GM18498 (cell line): ENCODE data around the gene CDC42BPA.
"Not testable (repeated sequence)": the region's sequence is repeated elsewhere in the genome, so short reads cannot be mapped to it uniquely, and the experiment has no call there.

Experiments used
- ATAC-seq: cut with Tn5 transposase; IDR thresholded peaks from one replicate; pipeline ENCODE4 v1.9.1; 2021; ENCODE audit warnings: mild to moderate bottlenecking, moderate library complexity; ENCODE audit not compliant: unreplicated experiment

Gene CDC42BPA

DNA sequence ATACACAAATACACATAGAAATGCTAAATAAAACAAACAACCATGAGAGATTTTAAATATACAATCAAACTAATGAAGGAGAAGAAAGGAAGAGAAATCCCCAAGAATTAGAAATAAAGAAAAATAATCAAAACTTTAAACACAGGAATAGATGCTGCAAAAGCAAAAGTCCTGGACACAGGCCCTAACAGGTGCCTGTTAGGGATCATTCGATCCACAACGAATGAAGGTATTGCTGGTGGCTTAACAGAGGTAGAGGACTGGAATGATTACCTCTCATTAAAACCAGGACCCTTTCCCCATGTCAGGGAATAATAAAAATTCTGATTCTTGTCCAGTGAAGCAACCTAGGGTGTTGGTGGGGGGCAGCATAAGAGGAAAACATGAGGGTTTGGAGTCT lies 56.8 kb downstream of the CDC42BPA start:
- ATAC-seq = no peak

DNA sequence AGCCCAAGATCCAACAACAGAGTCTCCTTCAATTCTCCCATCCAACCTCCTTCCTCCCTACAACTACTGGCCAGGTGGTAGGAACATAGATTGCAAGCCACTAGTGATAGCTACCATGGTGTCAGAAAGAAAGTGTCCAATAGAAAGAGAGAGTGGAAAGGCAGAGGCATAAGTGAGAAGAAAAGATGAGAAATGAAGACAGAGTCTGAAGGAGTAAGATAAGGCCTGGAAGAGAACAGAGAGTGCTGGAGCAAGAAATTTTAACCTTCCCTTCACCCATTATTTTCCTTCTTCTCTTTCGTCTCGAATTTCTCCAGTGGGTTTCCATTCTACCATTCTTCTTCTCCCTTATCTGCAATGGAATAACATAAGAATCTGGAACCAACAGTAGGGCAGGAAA lies 57.9 kb downstream of the CDC42BPA start:
- no peak for ATAC-seq

DNA sequence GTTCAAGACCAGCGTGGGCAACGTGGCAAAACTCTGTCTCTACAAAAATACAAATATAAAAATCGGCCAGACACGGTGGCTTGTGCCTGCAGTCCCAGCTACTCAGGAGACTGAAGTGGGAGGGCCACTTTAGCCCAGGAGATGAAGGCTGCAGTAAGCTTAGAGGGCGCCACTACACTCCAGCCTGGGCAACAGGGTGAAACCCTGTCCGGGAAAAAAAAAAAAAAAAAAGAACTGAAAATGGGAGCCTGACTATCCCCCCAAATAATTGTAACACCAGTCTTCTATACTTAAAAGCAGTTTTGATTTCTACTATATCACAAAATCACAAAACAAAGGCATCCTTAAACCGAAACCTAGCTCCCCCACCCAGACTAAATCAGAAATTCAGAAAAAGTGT lies 60.3 kb downstream of the CDC42BPA start:
- ATAC-seq = no peak

DNA sequence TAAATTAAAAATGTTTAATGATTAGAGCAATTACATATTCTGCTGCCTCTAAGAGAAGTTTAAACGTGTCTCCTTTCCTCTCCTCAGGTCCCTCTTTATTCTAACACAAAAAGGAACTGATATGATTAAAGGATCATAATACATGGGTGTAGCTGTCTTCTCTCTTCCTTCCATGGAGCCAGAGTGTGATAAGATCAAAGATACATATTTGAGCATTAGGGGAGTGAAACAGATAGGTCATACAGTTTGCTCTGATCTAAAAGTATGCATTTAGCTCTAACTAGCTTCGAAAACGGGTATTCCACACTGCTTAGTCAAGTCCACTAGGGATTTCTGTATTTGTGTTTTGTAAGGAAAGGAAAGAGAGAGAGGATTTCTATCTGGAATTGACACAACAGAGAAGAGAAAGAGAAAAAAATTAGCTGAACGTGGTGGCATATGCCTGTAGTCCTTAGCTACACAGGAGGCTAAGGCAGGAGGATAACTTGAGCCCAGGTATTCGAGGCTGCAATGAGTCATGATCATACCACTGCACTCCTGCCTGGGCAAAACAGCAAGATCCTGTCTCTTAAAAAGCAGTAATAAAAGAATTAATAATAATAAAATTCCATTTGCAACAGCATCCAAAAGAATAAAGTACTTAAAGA lies 63.1 kb downstream of the CDC42BPA start:
- ATAC-seq = no peak

DNA sequence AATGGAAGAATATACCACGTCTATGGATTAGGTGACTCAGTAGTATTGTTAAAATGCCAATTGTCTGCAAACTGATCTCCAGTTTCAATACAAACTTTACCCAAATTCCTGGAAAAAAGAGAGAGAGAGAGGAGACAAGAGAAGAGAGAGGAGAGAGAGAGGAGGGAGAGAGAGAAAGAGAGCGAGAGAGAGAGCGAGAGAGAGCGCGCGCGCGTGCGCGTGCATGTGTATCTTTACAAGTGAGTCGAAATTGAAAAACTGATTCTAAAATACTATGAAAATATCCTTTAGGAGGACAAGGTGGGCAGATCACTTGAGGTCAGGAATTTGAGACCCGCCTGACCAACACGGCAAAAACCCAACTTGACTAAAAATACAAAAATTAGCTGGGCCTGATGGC lies 65.2 kb downstream of the CDC42BPA start:
- no peak for ATAC-seq

DNA sequence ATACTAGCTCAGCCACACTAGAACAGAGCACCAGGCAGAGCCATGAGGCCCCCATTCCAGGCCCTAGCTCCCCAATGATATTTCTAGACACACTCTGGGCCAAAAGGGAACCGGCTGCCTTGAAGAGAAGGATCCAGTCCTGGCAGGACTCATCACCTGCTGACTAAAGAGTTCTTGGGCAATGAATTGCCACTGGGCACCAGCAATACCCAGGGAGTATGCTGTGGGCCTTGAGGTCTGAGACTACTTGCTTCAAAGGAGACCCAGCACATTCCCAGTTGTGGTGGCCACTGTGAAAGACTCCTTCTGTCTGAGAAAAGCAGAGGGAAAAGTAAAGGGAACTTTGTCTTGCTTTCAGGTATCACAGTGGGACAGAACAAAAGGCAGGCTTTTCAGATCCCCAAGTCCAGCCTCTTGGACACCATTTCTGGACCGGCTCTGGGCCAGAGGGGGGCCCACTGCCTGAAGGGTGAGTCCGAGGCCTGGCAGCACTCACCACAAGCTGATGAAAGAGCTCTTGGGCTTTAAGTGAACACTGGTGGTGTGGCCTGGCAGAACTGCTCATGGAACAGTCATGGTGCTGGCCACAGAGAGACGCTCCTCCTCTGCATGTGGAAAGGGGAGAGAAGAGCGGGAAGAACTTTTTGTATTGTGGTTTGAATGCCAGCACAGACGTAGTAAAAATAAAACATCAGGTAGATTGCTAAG lies 72.5 kb downstream of the CDC42BPA start:
- no peak for ATAC-seq

DNA sequence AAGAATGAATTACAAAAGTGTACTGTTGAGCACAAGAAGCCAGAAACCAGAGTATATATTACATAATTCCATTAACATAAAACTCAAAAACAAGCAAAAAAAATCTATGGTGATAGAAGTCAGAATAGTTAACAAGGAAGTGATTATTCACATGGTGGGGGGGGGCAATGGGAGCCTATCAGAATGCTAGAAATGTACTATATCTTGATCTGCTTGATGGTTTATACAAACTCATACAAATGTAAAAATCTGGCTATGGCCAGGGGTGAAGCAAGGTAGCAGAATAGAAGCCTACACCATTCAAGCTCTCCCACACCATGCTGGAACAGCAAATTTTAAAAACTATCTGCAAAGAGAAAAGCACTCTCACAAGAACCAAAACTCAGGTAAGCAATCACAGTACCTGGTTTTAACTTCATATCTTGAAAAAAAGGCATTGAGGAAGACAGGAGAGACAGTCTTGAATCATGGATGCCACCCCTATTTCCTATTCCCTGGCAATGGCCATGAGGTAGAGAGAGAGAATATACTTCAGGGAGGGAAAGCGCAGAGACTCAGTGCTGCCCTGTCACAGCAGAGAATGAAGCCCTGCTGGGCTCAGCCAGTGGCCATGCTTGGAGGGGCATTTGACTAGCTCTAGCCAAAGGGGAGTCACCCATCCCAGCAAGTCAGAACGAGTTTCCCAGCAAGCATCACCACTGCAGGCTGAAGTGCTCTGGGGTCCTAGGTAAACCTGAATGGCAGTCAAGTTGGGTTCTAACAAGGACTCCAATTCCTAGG lies 73.8 kb downstream of the CDC42BPA start:
- ATAC-seq = no peak

DNA sequence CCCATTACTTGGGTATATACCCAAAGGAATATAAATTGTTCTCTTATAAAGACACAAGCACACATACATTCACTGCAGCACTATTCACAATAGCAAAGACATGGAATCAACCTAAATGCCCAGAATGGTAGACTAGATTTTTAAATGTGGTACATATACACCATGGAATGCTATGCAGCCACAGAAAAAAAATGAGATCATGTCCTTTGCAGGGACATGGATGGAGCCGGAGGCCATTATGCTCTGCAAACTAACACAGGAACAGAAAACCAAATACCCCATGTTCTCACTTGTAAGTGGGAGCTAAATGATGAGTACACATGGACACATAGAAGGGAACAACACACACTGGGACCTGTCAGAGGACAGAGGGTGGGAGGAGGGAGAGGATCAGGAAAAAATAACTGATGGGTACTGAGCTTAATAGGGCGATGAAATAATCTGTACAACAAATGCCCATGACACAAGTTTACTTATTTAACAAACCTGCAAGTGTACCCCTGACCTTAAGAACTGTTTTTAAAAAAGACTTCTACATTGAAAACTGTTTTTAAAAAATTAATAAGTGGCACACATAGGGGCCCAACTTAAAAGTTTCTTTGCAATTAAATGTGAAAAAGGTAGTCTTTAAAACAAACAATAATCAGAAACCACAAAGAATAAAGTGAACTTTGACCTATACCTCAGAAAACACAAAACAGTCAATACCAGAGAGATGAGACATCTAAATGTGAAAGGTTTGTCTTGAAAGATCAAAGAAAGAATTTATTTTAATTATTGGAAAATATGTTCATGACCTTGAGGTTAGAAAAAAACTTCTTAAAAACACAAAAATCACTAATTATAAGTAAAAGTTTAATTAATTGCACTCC lies 75.2 kb downstream of the CDC42BPA start:
- no peak for ATAC-seq

DNA sequence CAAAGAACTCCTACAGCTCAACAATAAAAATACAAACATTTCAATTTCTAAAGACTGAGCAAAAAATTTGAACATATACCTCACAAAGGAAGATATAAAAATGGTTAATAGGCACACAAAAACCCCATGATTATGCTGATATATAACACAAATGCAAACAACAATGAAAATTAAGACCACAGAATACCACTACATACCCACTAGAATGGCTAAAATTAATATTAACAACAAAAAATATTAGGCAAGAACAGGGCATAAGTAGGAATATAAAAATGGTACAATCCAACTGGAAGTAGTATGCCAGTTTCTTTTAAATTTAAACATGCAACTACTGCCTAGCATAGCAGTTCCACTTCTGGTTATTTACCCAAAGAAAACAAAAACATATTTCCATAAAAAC lies 77.3 kb downstream of the CDC42BPA start:
- ATAC-seq = no peak

DNA sequence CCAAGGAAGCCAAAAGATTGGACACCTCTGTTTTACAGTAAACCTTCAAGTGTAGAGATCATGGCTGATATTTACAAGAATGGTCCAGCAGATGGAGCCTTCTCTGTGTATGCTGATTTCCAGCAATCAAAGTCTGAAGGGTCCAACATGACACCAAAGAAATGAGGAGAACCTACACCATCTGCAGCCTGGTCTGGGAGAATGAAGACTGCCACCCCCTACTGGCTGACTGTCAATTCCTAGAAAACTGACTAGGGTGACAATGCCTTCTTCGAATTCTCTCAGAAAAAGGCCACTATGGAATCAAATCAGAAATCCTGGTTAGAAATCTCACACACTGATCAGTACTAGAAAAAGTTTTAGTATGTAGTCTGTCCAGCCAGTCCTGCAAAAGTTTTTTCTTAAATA lies 83.3 kb downstream of the CDC42BPA start:
- ATAC-seq = no peak

DNA sequence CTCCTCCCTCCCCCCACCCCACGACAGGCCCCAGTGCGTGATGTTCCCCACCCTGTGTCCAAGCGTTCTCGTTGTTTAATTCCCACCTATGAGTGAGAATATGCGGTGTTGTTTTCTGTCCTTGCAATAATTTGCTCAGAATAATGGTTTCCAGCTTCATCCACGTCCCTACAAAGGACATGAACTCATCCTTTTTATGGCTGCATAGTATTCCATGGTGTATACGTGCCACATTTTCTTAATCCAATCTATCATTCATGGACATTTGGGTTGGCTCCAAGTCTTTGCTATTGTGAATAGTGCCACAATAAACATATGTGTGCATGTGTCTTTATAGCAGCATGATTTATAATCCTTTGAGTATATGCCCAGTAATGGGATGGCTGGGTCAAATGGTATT lies 87.2 kb downstream of the CDC42BPA start:
- ATAC-seq = not testable (repeated sequence)

DNA sequence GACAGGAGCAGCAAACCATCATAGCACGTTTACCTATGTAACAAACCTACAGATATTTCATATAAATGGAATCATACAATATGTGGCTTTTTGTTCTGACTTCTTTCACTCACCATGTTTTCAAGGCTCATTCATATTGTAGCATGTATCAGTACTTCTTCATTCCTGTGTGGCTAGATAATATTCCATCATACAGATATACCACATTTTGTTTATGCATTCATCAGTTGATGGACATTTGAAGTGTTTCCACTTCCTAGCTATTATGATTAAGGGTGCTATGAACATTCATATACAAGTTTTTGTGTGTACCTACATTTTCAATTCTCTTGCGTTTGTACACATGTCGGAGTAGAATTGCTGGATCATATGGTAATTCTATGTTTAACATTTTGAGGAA lies 90.1 kb downstream of the CDC42BPA start:
- ATAC-seq = no peak

DNA sequence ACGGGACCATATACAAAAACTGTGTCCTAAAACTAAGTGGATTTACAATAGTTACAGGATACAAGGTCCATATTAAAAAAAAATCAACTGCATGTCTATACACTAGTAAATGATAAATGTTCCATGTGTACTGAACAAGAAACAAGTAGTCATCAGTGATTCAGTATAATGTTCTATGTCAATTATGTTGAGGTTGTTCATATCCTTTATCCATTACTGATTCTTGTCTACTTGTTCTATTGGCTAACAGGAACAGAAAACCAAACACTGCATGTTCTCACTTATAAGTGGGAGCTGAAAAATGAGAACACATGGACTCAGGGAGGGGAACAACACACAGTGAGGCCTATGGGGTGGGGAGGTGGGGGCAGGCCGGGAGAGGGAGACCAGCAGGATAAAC lies 90.5 kb downstream of the CDC42BPA start:
- no peak for ATAC-seq

DNA sequence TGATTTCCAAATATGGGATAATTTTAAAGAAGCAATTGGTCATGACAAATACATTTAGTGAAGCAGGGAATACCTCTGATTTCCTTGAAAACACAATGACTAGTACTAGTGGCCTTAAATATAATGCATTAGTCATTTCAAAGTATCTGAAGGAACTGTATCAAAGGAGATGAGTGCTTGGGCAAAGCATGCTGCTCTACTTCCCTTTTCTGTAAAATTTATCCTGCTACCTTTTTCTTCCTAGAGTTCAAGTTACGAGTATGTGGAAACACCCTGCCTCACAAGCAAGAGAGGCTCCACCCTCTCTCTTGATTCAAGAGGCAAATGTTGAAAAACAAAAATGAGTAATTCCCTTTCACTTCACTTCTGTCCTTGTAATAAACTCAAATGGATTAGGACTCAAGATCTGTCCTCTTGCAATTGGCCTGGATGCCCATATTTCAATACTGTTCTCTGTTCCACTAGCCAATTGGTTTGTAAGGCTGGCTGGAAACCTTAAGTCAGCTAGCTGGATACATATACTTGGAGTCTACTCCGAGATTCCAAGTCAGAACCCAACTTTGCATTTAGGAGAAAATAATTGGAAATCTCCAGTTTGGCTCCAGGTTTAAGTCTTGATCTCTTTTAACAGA lies 92.5 kb downstream of the CDC42BPA start:
- ATAC-seq = no peak

DNA sequence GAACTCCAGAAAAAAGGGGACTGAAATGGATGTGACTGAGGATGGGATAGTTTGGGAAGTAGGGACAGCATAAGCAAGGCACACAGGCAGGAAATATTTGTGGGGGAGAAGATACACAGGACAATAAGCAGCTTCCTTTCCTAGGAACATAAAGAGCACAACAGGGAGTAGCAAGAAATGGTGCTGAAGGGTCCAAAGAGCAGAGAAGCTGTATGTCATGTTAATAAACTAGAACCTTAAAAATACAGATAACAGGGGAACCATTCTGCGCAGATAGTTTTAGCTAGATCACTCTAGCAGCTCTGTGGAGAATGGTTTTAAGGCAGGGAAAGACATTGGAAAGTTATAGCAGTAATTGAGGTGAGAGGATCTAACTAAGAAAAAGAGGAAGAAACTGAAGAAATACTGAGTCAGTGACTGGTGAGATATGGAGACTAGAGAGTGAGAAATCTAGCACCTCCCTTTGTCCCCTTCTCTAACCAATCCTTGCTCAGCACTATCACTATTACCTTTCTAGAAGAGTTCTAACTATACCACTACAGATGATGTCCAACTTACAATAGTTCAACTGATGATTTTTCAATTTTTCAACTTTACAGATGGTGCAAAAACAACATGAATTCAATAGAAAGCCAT lies 95.0 kb downstream of the CDC42BPA start:
- no peak for ATAC-seq

DNA sequence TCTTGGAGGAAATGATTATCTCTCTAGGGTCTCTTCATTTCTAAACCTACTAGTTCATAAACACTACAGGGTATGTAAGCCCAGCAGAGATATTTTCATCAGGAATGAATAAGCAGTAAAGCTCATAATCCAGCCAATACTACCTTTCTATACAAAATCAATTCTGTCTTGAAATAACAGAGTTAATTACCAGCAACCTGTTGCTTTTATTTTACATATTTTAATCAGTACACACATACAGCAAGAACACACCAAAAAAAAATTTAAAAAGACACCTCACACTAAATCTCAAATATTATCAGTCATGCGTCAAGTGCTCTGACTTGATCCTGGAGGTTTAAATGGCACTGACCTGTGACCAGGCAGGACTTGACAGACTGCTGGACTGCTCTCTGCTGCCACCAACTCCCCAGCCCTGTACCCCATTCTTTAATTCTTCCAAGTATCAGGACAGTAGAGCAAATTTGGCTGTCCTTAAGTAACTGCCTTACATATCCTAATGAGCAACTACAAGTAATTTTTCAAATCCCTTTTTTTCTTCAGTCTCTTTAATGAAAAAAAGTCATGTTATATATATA lies 98.5 kb downstream of the CDC42BPA start:
- ATAC-seq = no peak

DNA sequence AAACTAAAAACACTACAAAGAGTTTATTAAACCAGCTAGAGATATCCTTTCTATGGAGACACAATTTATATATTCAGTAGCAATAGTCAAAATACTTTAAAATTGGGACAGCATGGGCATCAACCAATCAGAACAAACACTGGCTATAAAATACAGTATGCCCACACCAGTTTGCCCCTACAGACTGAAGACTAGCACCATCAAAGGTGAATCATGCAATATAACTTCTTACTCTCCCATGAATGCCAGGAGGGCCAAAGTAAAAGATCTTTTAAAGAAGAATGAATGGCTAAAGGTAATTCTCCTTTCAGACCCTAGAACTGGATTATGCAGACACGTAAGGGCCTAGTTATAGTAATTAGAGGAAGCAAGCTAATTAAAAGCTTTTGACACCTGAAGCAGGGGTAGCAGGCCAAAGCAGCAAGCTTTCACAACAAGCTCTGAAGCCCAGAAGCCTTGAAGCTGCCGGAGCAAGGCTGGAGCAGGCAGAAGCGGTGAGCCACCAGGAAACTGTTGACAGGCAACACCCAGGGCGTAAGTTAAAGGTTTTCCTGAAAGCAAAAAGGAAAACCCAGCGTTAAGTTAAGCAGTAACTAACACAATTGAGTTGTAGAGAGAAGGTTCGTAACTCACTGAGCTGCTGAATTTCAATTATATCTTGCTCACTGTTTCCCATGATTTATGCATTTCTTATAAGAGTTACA lies 99.3 kb downstream of the CDC42BPA start:
- ATAC-seq = no peak

DNA sequence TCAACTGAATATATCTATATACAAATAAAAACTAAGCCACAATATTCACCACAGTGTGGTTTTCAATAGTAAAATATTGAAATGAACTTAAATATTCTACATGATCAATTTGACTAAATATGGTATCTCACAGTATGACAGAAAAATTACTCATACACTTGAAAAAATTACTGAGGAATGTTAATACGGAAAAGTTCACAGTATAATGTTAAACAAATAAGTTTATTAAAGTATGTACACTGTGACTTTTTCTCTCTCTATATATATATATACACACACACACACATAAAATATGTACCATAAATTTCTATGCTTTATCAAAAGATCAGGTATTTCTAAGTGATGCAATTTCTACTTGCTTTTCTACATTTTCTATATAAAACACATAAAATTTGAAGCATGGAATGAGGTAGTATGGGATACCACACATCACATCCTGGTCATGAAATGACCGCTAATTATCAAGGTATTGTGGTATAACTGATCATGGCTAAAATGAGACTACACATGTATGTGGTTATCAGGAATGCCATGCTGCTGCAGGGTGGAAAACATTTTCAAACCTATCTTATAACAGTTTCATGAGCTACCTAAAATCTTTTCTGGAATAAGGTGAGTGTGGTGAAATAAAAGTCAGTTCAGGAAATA lies 102.3 kb downstream of the CDC42BPA start:
- ATAC-seq = no peak

DNA sequence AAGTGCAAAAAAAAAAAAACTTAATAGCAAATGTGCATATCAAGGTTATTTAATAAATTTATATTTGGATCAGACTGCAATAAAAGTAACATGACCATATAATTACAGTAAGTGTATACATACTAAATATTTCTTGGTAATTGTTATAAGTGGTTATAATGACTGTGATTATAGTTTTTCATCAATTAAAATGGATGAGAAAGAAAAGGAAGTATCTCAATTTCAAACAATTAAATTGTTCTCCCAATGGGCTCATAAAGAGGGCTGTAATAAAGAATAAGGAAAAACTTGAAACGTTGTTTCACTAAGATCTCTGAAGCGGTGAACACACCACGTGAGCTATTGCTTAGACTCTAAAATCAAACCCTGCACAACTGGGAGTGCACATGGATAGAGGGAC lies 104.1 kb downstream of the CDC42BPA start:
- no peak for ATAC-seq
